GM12865 (cell line): ENCODE data around the gene CNTRL.

ENCODE experiments used
- DNase-seq: peaks from one replicate; pipeline ENCODE4 v3.0.0; 2010; ENCODE audit warnings: low read depth
- H3K4me3 ChIP-seq: 2 replicates; pipeline ENCODE4 v1.5.1; 2011; ENCODE audit warnings: mild to moderate bottlenecking, low read depth, low read length, control low read depth
- TF ChIP-seq, protein P1 (sequence below): IDR thresholded peaks from 2 replicates; pipeline ENCODE4 v1.5.1; 2011; ENCODE audit warnings: low read length, control low read depth, low read depth, inconsistent platforms; ENCODE audit not compliant: insufficient read depth; ENCODE audit errors: missing control alignments

Gene CNTRL

DNA sequence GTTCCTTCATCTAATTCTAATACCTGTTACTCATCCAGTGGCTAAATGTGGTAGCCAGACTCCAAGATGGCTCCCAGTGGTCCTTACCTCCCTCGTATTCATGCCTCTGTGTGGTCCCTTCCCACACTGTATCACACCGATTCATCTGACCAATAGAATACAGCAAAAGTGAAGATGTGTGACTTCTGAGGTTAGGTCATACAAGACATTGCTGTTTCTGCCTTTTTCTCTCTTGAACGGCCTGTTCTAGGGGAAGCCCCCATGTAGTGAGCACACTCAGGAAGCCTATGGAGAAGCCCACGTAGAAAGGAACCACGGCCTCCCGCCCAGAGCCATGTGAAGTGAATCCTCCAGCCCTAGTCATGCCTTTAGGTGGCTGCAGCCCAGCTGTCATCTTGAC, 15.2 kb upstream of the CNTRL start:
- TF ChIP-seq, protein P1, sequence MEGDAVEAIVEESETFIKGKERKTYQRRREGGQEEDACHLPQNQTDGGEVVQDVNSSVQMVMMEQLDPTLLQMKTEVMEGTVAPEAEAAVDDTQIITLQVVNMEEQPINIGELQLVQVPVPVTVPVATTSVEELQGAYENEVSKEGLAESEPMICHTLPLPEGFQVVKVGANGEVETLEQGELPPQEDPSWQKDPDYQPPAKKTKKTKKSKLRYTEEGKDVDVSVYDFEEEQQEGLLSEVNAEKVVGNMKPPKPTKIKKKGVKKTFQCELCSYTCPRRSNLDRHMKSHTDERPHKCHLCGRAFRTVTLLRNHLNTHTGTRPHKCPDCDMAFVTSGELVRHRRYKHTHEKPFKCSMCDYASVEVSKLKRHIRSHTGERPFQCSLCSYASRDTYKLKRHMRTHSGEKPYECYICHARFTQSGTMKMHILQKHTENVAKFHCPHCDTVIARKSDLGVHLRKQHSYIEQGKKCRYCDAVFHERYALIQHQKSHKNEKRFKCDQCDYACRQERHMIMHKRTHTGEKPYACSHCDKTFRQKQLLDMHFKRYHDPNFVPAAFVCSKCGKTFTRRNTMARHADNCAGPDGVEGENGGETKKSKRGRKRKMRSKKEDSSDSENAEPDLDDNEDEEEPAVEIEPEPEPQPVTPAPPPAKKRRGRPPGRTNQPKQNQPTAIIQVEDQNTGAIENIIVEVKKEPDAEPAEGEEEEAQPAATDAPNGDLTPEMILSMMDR = no peak
- no peak for DNase-seq
- H3K4me3 ChIP-seq = no peak overlapping the region

DNA sequence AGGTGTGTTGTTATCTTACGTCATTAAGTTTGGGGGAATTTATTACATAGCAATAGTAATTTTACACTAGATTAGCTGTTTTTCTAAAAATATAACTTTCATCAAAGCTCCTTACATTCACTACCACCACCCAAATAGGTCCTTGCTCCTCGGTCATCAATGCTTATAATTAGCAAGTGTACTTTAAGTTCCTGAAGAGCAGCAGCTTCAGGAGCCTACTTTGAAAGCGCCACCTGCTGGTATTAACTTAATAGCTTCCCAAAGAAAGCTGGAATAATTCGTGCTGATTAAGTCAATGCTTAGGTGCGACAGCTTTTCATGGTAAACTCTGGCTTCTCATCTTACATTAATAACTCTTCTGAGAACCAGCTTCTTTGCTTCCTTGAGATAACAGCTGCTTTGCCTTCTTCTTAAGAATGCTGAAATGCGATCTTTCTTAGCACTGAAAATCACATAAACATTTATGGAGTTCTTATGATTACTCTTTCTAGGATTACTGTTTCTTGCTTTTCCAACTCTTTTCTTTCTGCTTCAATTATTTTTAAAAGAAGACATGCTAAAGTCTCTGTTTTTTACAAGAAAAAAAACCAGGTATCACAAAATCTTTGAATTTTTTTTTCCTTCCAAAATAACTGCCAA, 14.6 kb upstream of the CNTRL start:
- TF ChIP-seq, protein P1 = peak; percentile 65
- no peak overlapping the region for H3K4me3 ChIP-seq
- DNase-seq = peak; percentile 75

DNA sequence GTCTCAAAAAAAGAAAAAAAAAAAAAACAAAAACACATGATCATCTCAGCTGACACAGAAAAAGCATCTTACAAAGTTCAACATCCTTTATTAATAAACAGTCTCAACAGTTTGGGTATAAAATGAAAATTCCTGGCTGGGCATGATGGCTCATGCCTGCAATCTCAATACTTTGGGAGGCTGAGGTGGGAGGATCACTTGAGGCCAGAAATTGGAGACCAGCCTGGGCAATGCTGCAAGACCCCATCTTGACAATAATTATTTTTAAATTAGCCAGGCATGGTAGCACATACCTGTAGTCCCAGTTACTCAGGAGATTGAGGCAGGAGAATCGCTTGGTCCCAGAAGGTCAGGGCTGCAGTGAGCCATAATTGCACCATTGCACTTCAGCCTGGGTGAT, 7.9 kb upstream of the CNTRL start:
- no peak for DNase-seq
- TF ChIP-seq, protein P1 = no peak
- H3K4me3 ChIP-seq = no peak overlapping the region

DNA sequence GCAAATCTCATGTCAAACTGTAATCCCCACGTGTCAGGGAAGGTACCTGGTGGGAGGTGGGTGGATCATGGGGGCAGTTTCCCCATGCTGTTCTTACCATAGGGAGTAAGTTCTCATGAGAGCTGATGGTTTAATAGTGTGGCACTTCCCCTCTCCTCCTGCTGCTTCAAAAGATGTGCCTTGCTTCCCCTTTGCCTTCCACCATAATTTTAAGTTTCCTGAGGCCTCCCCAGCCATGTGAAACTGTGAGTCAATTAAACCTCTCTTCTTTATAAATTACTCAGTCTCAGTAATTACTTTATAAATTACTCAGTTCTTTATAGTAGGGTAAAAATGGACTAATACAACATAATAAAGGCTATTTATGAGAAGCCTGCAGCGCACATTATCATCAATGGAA, 7.1 kb upstream of the CNTRL start:
- DNase-seq = no peak
- TF ChIP-seq, protein P1 = no peak
- no peak overlapping the region for H3K4me3 ChIP-seq

DNA sequence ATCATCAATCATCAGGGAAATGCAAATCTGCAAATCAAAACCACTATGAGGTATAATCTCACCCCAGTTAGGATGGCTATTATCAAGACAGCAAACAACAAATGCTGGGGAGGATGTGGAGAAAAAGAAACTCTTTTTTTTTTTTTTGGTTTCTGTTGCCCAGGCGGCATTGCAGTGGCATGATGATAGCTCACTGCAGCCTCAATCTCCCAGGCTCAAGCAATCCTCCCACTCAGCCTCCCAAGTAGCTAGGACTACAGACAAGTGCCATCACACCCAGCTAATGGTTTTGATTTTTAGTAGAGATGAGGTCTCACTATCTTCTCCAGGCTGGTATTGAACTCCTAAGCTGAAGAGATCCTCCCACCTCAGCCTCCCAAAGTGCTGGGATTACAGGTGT, 5.4 kb upstream of the CNTRL start:
- TF ChIP-seq, protein P1 = no peak
- no peak overlapping the region for H3K4me3 ChIP-seq
- DNase-seq = peak; percentile 14

DNA sequence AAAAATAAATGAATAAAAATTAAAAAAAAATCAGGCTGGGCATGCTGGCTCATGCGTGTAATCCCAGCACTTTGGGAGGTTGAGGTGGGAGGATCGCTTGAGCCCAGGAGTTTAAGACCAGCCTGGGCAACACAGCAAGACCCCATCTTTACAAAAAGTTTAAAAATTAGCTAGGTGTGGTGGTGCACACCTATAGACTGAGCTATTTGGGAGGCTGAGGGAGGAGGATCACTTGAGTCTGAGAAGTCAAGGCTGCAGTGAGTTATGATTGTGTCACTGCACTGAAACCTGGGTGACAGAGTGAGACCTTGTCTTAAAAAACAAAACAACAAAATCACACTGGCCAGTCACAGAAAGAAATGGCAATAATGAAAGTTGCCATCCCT, 3.4 kb upstream of the CNTRL start:
- peak overlapping the region; percentile 44 for H3K4me3 ChIP-seq
- peak; percentile 68 for DNase-seq
- TF ChIP-seq, protein P1 = no peak
